ENCODE results near the gene ATXN2.

Gene ATXN2

GRCh38 chr12:111598637-111599452, at the start of gene ATXN2:
Gene ATXN2, minus strand, starts transcription at chr12:111599315. Its CDS starts 281 bp downstream, at chr12:111599034.
- TF ChIP-seq CTCF (IDR thresholded peaks at IDR 0.05; ENCODE audit: control insufficient read depth, extremely low read depth, insufficient read depth) = no peak
- DNase-seq (ENCODE audit: low read depth) = no peak
- peak within 1 kb of the TSS; percentile 98 for H3K4me3 ChIP-seq (ENCODE audit: low read depth, low read length)

- DNase-seq (ENCODE audit: low read depth) = no peak
- H3K4me3 ChIP-seq (ENCODE audit: low read depth, low read length) = no peak overlapping the region
- no peak for TF ChIP-seq CTCF (IDR thresholded peaks at IDR 0.05; ENCODE audit: control insufficient read depth, extremely low read depth, insufficient read depth)
Observed at GRCh38 chr12:111645433-111645832, 46.3 kb upstream of the ATXN2 start.

- peak; percentile 58 for DNase-seq (ENCODE audit: low read depth)
- H3K4me3 ChIP-seq (ENCODE audit: low read depth, low read length) = no peak overlapping the region
- no peak for TF ChIP-seq CTCF (IDR thresholded peaks at IDR 0.05; ENCODE audit: control insufficient read depth, extremely low read depth, insufficient read depth)
Observed at GRCh38 chr12:111643427-111643826, 44.3 kb upstream of the ATXN2 start.

- no peak for DNase-seq (ENCODE audit: low read depth)
- H3K4me3 ChIP-seq (ENCODE audit: low read depth, low read length) = no peak overlapping the region
- TF ChIP-seq CTCF (IDR thresholded peaks at IDR 0.05; ENCODE audit: control insufficient read depth, extremely low read depth, insufficient read depth) = no peak
Observed at GRCh38 chr12:111642681-111643426, 43.7 kb upstream of the ATXN2 start.

GRCh38 chr12:111640506-111640905, 41.4 kb upstream of the ATXN2 start:
- no peak for TF ChIP-seq CTCF (IDR thresholded peaks at IDR 0.05; ENCODE audit: control insufficient read depth, extremely low read depth, insufficient read depth)
- no peak for DNase-seq (ENCODE audit: low read depth)
- no peak overlapping the region for H3K4me3 ChIP-seq (ENCODE audit: low read depth, low read length)

- no peak overlapping the region for H3K4me3 ChIP-seq (ENCODE audit: low read depth, low read length)
- no peak for TF ChIP-seq CTCF (IDR thresholded peaks at IDR 0.05; ENCODE audit: control insufficient read depth, extremely low read depth, insufficient read depth)
- no peak for DNase-seq (ENCODE audit: low read depth)
Observed at GRCh38 chr12:111638556-111638955, 39.4 kb upstream of the ATXN2 start.

All from LNCaP clone FGC (cell line).